GM21515 (cell line): ENCODE measurements around the gene SDF2L1.
A peak's percentile ranks its signal among the peaks of the same experiment; 100 is the strongest.
"Not testable (repeated sequence)": the region's sequence is repeated elsewhere in the genome, so short reads cannot be mapped to it uniquely, and the experiment has no call there.

Experiments used
- ATAC-seq: cut with Tn5 transposase; IDR thresholded peaks from one replicate; pipeline ENCODE4 v1.9.1; 2021; ENCODE audit not compliant: unreplicated experiment

The SDF2L1 gene

GRCh38 chr22:21635771-21636510, 6.2 kb upstream of the SDF2L1 start:
- ATAC-seq: no peak

GRCh38 chr22:21636629-21637218, 5.4 kb upstream of the SDF2L1 start:
- ATAC-seq: no peak

- not testable (repeated sequence) for ATAC-seq
Measured at GRCh38 chr22:21637450-21637849, 4.7 kb upstream of the SDF2L1 start.

- no peak for ATAC-seq
Measured at GRCh38 chr22:21639359-21639758, 2.7 kb upstream of the SDF2L1 start.

GRCh38 chr22:21640810-21641209, 1.3 kb upstream of the SDF2L1 start:
- ATAC-seq: no peak

GRCh38 chr22:21641417-21641788, 699 bp upstream of the SDF2L1 start:
- ATAC-seq: no peak

GRCh38 chr22:21642584-21643448, 714 bp downstream of the SDF2L1 start:
- no peak for ATAC-seq

- no peak for ATAC-seq
Measured at GRCh38 chr22:21643533-21644357, 1.6 kb downstream of the SDF2L1 start.

GRCh38 chr22:21645513-21645912, 3.4 kb downstream of the SDF2L1 start:
- ATAC-seq: not testable (repeated sequence)

- no peak for ATAC-seq
Measured at GRCh38 chr22:21646608-21647590, 4.8 kb downstream of the SDF2L1 start.

GRCh38 chr22:21650280-21650679, 8.2 kb downstream of the SDF2L1 start:
- ATAC-seq: no peak

GRCh38 chr22:21650823-21651520, 8.9 kb downstream of the SDF2L1 start:
- no peak for ATAC-seq

- no peak for ATAC-seq
Measured at GRCh38 chr22:21651521-21652009, 9.5 kb downstream of the SDF2L1 start.

- ATAC-seq: peak; percentile 83
Measured at GRCh38 chr22:21652010-21652546, 10.0 kb downstream of the SDF2L1 start.

GRCh38 chr22:21652547-21653545, 10.7 kb downstream of the SDF2L1 start:
- ATAC-seq: no peak

GRCh38 chr22:21657020-21657359, 14.9 kb downstream of the SDF2L1 start:
- no peak for ATAC-seq

GRCh38 chr22:21657360-21658032, 15.4 kb downstream of the SDF2L1 start:
- ATAC-seq: peak; percentile 68
